GOT3 (cell line): Measurements from ENCODE around the gene DCTN2.

Source experiments
- DNase-seq: peaks from one replicate; lab custom pipeline; 2025; ENCODE audit warnings: mixed read lengths; lab: John Stamatoyannopoulos, UW

DCTN2 gene

DNA sequence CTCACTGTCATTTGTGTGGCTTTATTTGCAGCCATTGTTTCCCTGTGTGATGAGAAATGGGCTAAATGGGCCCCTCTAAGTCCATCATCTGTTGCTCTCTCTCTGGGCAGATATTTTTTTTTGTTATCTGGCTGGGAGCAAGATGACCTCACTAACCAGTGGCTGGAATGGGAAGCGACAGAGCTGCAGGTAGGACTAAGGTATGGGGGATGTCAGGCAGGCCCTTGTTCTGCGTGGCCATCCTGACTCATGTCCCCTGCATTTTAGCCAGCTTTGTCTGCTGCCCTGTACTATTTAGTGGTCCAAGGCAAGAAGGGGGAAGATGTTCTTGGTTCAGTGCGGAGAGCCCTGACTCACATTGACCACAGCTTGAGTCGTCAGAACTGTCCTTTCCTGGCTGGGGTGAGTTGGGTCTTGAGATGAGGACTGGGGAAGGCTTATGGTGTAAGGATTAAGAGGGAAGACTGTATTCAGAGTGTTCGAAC, 57.8 kb downstream of the DCTN2 start:
- no peak for DNase-seq

DNA sequence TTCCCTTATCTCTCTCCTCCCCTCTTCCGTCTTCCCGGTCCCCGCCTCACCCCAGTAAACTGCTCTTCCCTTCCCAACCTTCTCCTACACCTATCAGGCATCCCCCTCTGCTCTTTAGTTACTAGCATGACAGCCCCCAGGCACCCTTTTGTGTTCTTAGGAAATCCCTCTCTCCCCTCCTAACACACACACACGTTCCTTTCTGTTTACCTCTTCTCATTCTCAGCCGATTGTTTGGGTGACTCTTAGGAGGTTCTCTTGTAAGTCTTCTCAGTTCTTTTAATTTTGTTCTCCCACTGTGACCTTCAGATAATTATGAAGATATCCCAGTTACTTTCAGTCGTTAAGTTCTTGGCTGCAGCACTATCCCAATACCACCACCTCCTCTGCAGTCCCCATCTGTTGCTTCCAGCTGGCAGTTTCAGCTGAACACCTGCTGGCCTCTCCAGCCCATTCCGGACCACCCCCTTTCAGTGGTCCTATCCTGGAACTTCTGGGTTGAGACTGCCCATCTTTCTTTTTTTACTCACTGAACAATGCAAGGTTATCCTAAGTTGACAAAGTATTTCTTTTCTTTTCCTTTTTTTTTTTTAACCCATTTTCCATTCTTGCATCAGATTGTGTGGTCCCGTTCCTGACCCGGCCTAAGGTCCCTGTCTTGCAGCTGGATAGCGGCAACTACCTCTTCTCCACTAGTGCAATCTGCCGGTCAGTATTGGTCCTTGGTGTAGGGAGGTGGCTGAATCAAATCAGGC, 58.4 kb downstream of the DCTN2 start:
- no peak for DNase-seq

- DNase-seq = peak; percentile 100
Measured at GRCh38 chr12:57487597-57488401, 59.2 kb downstream of the DCTN2 start, which contains the start of gene MARS1. Gene MARS1, plus strand, starts transcription at chr12:57488068. Its CDS starts 23 bp downstream, at chr12:57488091.

DNA sequence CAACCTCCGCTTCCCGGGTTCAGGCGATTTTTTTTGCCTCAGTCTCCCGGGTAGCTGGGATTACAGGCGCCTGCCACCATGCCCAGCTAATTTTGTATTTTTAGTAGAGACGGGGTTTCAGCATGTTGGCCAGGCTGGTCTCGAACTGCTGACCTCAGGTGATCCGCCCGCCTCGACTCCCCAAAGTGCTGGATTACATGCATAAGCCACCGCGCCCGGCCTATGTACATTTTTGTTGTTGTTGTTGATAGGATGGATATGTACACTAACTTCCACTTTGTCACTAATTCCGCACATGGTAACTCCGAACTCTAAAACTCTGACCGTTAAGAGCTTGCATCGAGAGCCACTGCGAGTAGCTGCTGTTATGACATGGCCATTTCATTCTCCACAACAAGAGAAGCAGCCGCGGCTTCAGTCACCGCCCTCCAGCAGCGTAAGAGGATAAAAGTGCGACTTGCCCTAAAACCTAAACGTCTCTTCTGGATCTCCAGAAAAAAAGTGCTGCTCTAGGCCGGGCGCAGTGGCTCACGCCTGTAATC, 59.9 kb downstream of the DCTN2 start:
- no peak for DNase-seq

- DNase-seq = no peak
Measured at GRCh38 chr12:57485695-57486094, 61.3 kb downstream of the DCTN2 start.

DNA sequence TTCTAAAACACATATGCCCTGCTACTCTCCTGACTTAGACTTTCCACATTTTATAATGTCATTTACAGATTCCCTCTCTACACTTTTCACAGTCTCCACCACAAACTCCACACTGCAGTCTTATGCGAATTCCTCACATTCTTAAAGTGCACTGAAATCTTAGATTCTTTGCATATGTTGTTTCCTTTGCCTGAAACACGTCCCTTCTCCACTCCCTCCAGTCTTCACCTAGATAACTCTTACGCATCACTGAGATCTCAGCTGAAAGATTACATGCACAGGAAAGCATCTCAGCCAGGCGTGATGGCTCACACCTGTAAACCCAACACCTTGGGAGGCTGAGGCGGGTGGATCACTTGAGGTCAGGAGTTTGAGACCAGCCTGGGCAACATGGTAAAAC, 63.5 kb downstream of the DCTN2 start:
- DNase-seq = no peak

GRCh38 chr12:57481671-57482070, 65.3 kb downstream of the DCTN2 start:
- no peak for DNase-seq
